Measurements from ENCODE around the gene TBC1D1. TPM values are rescaled to one million over a fixed set of nuclear protein-coding genes. Genes with fewer than 3 reads are reported as not detected.

TBC1D1 gene
- total and polyA plus RNA-seq, 2 experiments from 2014 or later = 53.9 to 151 TPM

GRCh38 chr4:37988670-37989069, 97.8 kb downstream of the TBC1D1 start:
- H4K20me1 ChIP-seq (replicated peaks; ENCODE audit: insufficient read depth) = no peaks in the 10 kb centered on the region
- H3K4me1 ChIP-seq (ENCODE audit: insufficient read depth) = peaks cover 47% of the 10 kb centered on the region
- no peaks in the 10 kb centered on the region for H3K27me3 ChIP-seq (ENCODE audit: insufficient read depth)
- H3K9me2 ChIP-seq (ENCODE audit: insufficient read depth) = no peaks in the 10 kb centered on the region
- no peaks in the 10 kb centered on the region for H3K36me3 ChIP-seq (ENCODE audit: insufficient read depth)
- TF ChIP-seq EZH2 (IDR thresholded peaks at IDR 0.05; ENCODE audit: low read depth, unreplicated experiment) (no peak), CREB1 (CRISPR knock-in tag; IDR thresholded peaks at IDR 0.05; ENCODE audit: low read depth) (no peak), CTCF (conservative IDR thresholded peaks at IDR 0.05; ENCODE audit: low read depth in 2 of 2) (no peak), EZH2phosphoT487 (IDR thresholded peaks at IDR 0.05; ENCODE audit: unreplicated experiment) (no peak), STAT1 (IDR thresholded peaks at IDR 0.05; ENCODE audit: unreplicated experiment) (no peak), ZNF331 (CRISPR knock-in tag; IDR thresholded peaks at IDR 0.05; ENCODE audit: low read depth) (no peak), ETS1 (IDR thresholded peaks at IDR 0.05) (no peak), NANOG (IDR thresholded peaks at IDR 0.05; ENCODE audit: borderline replicate concordance) (no peak), JUNB (IDR thresholded peaks at IDR 0.05; ENCODE audit: unreplicated experiment) (no peak), REST (IDR thresholded peaks at IDR 0.05; ENCODE audit: unreplicated experiment) (no peak), ZNF462 (CRISPR knock-in tag; IDR thresholded peaks at IDR 0.05) (no peak; the same call in 1 of the 2 replicates)
- peak overlapping the region; percentile 89 for H3K27ac ChIP-seq (ENCODE audit: low read depth)
- ATAC-seq (peak; percentile 69), DNase-seq (ENCODE audit: low spot score) (peak; percentile 94)
- no peak overlapping the region for H2AFZ ChIP-seq
- peak overlapping the region; percentile 8; the same call in 1 of the 2 replicates for H3K4me3 ChIP-seq
- peaks cover 4% of the 10 kb centered on the region; the same call in 2 of the 3 replicates for H3K36me3 Mint-ChIP-seq (ENCODE audit: low read depth)
- peaks cover 4% of the 10 kb centered on the region for H3K27me3 Mint-ChIP-seq (ENCODE audit: insufficient read depth, low read depth, poor library complexity)
- H3K4me2 ChIP-seq = peak overlapping the region; percentile 13
- H3K4me3 Mint-ChIP-seq = peak overlapping the region; percentile 51
- H3K9me3 Mint-ChIP-seq = peaks cover 3% of the 10 kb centered on the region; the same call in 2 of the 3 replicates
- H3F3A ChIP-seq (replicated peaks; ENCODE audit: low read depth) = no peaks in the 10 kb centered on the region
- H3K79me2 ChIP-seq (replicated peaks; ENCODE audit: insufficient read depth) = peaks cover 79% of the 10 kb centered on the region
- peaks cover 57% of the 10 kb centered on the region for H3K4me1 Mint-ChIP-seq
- H3K27ac Mint-ChIP-seq = peak overlapping the region; percentile 89

All from GM23338 (cell line).